ENCODE data around the gene RPL39L.

Gene RPL39L

GRCh38 chr3:187131981-187132380, 7.3 kb downstream of the RPL39L start:
- Histone ChIP-seq H3K4me3 (IDR thresholded peaks at IDR 0.05; ENCODE audit: insufficient read depth, low read depth, low read length) (no peak overlapping the region), H3K4me1 (ENCODE audit: low read depth, poor library complexity, severe bottlenecking) (peaks cover 13% of the 10 kb centered on the region), H4K20me1 (ENCODE audit: insufficient read depth) (no peaks in the 10 kb centered on the region), H3K4me2 (no peak overlapping the region), H3K27ac (no peak overlapping the region), H3K36me3 (ENCODE audit: insufficient read depth) (no peaks in the 10 kb centered on the region), H3K9ac (no peak overlapping the region), H2AFZ (ENCODE audit: low read depth) (no peak overlapping the region), H3K27me3 (ENCODE audit: insufficient read depth, low read depth) (no peaks in the 10 kb centered on the region), H3K79me2 (ENCODE audit: insufficient read depth, low read depth) (no peaks in the 10 kb centered on the region)
- TF ChIP-seq CTCF (conservative IDR thresholded peaks at IDR 0.05; ENCODE audit: low read depth, low read length): no peak

GRCh38 chr3:187130346-187131066, 8.8 kb downstream of the RPL39L start:
- Histone ChIP-seq H3K4me3 (IDR thresholded peaks at IDR 0.05; ENCODE audit: insufficient read depth, low read depth, low read length) (no peak overlapping the region), H3K9ac (no peak overlapping the region), H3K27me3 (ENCODE audit: insufficient read depth, low read depth) (no peaks in the 10 kb centered on the region), H2AFZ (ENCODE audit: low read depth) (no peak overlapping the region), H3K4me1 (ENCODE audit: low read depth, poor library complexity, severe bottlenecking) (peaks cover 23% of the 10 kb centered on the region), H3K79me2 (ENCODE audit: insufficient read depth, low read depth) (no peaks in the 10 kb centered on the region), H3K27ac (no peak overlapping the region), H4K20me1 (ENCODE audit: insufficient read depth) (no peaks in the 10 kb centered on the region), H3K36me3 (ENCODE audit: insufficient read depth) (no peaks in the 10 kb centered on the region), H3K4me2 (no peak overlapping the region)
- no peak for TF ChIP-seq CTCF (conservative IDR thresholded peaks at IDR 0.05; ENCODE audit: low read depth, low read length)

- Histone ChIP-seq H3K4me1 (ENCODE audit: low read depth, poor library complexity, severe bottlenecking) (peaks cover 21% of the 10 kb centered on the region), H3K27me3 (ENCODE audit: insufficient read depth, low read depth) (no peaks in the 10 kb centered on the region), H3K79me2 (ENCODE audit: insufficient read depth, low read depth) (no peaks in the 10 kb centered on the region), H3K4me2 (peak overlapping the region; percentile 43), H3K4me3 (IDR thresholded peaks at IDR 0.05; ENCODE audit: insufficient read depth, low read depth, low read length) (no peak overlapping the region), H3K36me3 (ENCODE audit: insufficient read depth) (no peaks in the 10 kb centered on the region), H3K9ac (no peak overlapping the region), H3K27ac (peak overlapping the region; percentile 38), H2AFZ (ENCODE audit: low read depth) (no peak overlapping the region), H4K20me1 (ENCODE audit: insufficient read depth) (no peaks in the 10 kb centered on the region)
- no peak for TF ChIP-seq CTCF (conservative IDR thresholded peaks at IDR 0.05; ENCODE audit: low read depth, low read length)
Measured at GRCh38 chr3:187125319-187126031, 13.8 kb downstream of the RPL39L start.

GRCh38 chr3:187122261-187122660, 17.0 kb downstream of the RPL39L start:
- H3K79me2 ChIP-seq (ENCODE audit: insufficient read depth, low read depth): no peaks in the 10 kb centered on the region
- no peaks in the 10 kb centered on the region for H3K27me3 ChIP-seq (ENCODE audit: insufficient read depth, low read depth)
- no peak overlapping the region for H3K4me3 ChIP-seq (IDR thresholded peaks at IDR 0.05; ENCODE audit: insufficient read depth, low read depth, low read length)
- TF ChIP-seq CTCF (conservative IDR thresholded peaks at IDR 0.05; ENCODE audit: low read depth, low read length): no peak
- no peak overlapping the region for H3K4me2 ChIP-seq
- no peak overlapping the region for H3K27ac ChIP-seq
- peaks cover 20% of the 10 kb centered on the region for H3K4me1 ChIP-seq (ENCODE audit: low read depth, poor library complexity, severe bottlenecking)
- H3K9ac ChIP-seq: no peak overlapping the region
- H2AFZ ChIP-seq (ENCODE audit: low read depth): no peak overlapping the region
- no peaks in the 10 kb centered on the region for H4K20me1 ChIP-seq (ENCODE audit: insufficient read depth)
- no peaks in the 10 kb centered on the region for H3K36me3 ChIP-seq (ENCODE audit: insufficient read depth)
